Measurements from ENCODE around the gene NDUFS1. TPM values are rescaled to one million over a fixed set of nuclear protein-coding genes. Genes with fewer than 3 reads are reported as not detected.
"Not testable (repeated sequence)": the region's sequence is repeated elsewhere in the genome, so short reads cannot be mapped to it uniquely, and the experiment has no call there.

NDUFS1 gene
- total RNA-seq, 1 experiment from 2014 or later = 102 TPM

DNA sequence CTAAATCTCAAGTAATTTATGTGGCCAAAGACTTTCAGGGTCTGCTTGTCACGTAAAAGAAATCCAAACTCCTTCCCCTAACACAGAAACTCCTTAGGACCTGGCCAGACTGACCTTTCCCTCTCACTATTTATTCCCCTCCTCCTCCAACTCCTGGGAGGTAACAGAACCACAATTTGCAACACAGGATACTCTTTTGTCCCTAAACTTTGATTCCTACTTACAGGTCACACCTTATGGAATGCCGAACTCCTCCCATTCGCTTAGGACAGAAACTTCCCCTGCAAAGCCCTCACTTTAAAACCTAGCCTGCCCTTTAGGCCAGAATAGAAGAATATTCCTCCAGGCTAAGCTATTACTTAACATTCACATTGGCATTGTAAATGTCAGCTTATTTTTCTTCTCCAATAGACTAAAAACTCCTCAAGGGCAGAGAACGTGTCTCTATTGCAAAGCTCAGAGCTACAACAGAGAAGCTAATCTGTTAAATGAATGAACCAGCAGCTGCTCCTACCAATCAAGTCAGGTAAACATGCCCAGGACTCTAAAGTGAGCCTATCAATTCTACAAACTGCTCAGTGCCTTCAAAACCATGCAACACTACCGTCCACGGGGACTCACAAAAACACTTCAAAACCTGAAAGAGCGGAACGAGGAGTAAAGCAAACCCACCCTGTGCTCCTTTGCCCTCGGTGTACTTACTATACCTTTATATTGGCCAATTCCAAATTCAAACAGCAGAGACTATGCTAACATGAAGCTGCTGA is 79.4 kb downstream of the NDUFS1 start:
- Histone ChIP-seq H2BK20ac (ENCODE audit: low read depth, low read length, poor library complexity, severe bottlenecking) (no peak overlapping the region), H4K20me1 (ENCODE audit: control insufficient read depth, insufficient read depth, insufficient read length) (no peaks in the 10 kb centered on the region), H3K27me3 (ENCODE audit: insufficient read depth, low read length) (no peaks in the 10 kb centered on the region), H3K23me2 (ENCODE audit: insufficient read length, low read depth, low read length, poor library complexity, severe bottlenecking) (peaks cover 2% of the 10 kb centered on the region), H4K8ac (replicated peaks; ENCODE audit: insufficient read length, low read depth, low read length) (no peak overlapping the region), H2BK12ac (ENCODE audit: insufficient read length, low read depth, low read length) (peak overlapping the region; percentile 96), H2BK5ac (ENCODE audit: insufficient read length, low read length) (peak overlapping the region; percentile 96), H3K79me2 (ENCODE audit: insufficient read depth, low read length) (peaks cover 27% of the 10 kb centered on the region; the same call in 1 of the 2 replicates), H2BK15ac (ENCODE audit: low read depth, low read length) (no peak overlapping the region), H4K5ac (ENCODE audit: insufficient read length, low read depth, low read length) (peak overlapping the region; percentile 76), H3K23ac (ENCODE audit: insufficient read length, low read depth, low read length) (no peak overlapping the region), H3K4ac (ENCODE audit: low read depth, low read length) (no peak overlapping the region), H3K14ac (ENCODE audit: insufficient read depth, low read length) (peak overlapping the region; percentile 27; the same call in 1 of the 2 replicates), H3K79me1 (ENCODE audit: insufficient read depth, low read depth, low read length, poor library complexity, severe bottlenecking) (no peaks in the 10 kb centered on the region), H3K56ac (ENCODE audit: insufficient read length, low read depth, low read length) (no peak overlapping the region), H3K27ac (ENCODE audit: insufficient read length, low read depth, low read length) (peak overlapping the region; percentile 99), H2AFZ (ENCODE audit: low read length) (no peak overlapping the region), H3K4me2 (ENCODE audit: insufficient read depth, insufficient read length, low read length) (peak overlapping the region; percentile 76), H3K4me1 (ENCODE audit: insufficient read depth, low read length) (peaks cover 14% of the 10 kb centered on the region; the same call in 1 of the 2 replicates), H4K91ac (ENCODE audit: insufficient read length, low read depth, low read length) (peak overlapping the region; percentile 2), H2BK120ac (ENCODE audit: low read depth, low read length, poor library complexity, severe bottlenecking) (no peak overlapping the region), H3K9me3 (ENCODE audit: control insufficient read depth, low read depth, low read length) (no peaks in the 10 kb centered on the region), H3K9ac (ENCODE audit: extremely low read depth, insufficient read length, low read length) (peak overlapping the region; percentile 59), H3T11ph (ENCODE audit: low read length) (no peak overlapping the region), H3K18ac (ENCODE audit: insufficient read length, low read depth, low read length) (peak overlapping the region; percentile 66), H2AK5ac (ENCODE audit: insufficient read length, low read length) (peak overlapping the region; percentile 95)
- peak; percentile 71 for DNase-seq
- peaks cover 44 to 63% of the 10 kb centered on the region in 2 experiments for H3K4me1 Mint-ChIP-seq
- H3K4me3 Mint-ChIP-seq = peak overlapping the region; percentile 48 to 75
- H3K27me3 Mint-ChIP-seq (ENCODE audit: low read depth) = no peaks in the 10 kb centered on the region
- whole genome bisulfite sequencing (ENCODE audit: extremely low coverage, insufficient read length, low lambda C conversion rate) = no CpG with 5 or more reads among the region's 9 CpGs
- peak overlapping the region; percentile 95 to 100 (median 99) for H3K27ac Mint-ChIP-seq
- no peaks in the 10 kb centered on the region for H3K9me3 Mint-ChIP-seq
- TF ChIP-seq, protein P1, sequence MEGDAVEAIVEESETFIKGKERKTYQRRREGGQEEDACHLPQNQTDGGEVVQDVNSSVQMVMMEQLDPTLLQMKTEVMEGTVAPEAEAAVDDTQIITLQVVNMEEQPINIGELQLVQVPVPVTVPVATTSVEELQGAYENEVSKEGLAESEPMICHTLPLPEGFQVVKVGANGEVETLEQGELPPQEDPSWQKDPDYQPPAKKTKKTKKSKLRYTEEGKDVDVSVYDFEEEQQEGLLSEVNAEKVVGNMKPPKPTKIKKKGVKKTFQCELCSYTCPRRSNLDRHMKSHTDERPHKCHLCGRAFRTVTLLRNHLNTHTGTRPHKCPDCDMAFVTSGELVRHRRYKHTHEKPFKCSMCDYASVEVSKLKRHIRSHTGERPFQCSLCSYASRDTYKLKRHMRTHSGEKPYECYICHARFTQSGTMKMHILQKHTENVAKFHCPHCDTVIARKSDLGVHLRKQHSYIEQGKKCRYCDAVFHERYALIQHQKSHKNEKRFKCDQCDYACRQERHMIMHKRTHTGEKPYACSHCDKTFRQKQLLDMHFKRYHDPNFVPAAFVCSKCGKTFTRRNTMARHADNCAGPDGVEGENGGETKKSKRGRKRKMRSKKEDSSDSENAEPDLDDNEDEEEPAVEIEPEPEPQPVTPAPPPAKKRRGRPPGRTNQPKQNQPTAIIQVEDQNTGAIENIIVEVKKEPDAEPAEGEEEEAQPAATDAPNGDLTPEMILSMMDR (conservative IDR thresholded peaks at IDR 0.05) = no peak
- H3K36me3 Mint-ChIP-seq (ENCODE audit: insufficient read depth in 1 of 3, low read depth in 3 of 3) = no peaks in the 10 kb centered on the region; a peak in 2 of 7 replicates

DNA sequence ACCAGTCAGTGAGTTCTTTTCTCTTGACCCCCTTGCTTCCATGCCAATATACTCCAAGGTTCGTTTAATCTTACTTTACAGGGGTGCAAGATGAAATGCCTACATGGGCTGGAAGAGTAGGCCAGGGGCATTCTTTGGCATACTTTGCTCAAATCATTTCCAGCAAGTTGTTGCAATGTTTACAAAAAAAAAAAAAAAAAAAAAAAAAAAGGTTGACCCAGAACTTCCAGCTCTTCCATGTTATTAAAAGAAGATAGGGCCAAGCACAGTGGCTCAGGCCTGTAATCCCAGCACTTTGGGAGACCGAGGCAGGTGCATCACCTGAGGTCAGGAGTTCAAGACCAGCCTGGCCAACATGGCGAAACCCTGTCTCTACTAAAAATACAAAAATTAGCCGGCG is 81.4 kb downstream of the NDUFS1 start:
- not testable (repeated sequence) for H2BK15ac ChIP-seq (ENCODE audit: low read depth, low read length); H3K23me2 ChIP-seq (ENCODE audit: insufficient read length, low read depth, low read length, poor library complexity, severe bottlenecking); H3K23ac ChIP-seq (ENCODE audit: insufficient read length, low read depth, low read length); H3K4me3 Mint-ChIP-seq; H3K27me3 ChIP-seq (ENCODE audit: insufficient read depth, low read length); H2BK12ac ChIP-seq (ENCODE audit: insufficient read length, low read depth, low read length); H3K4ac ChIP-seq (ENCODE audit: low read depth, low read length); H2AFZ ChIP-seq (ENCODE audit: low read length); H3K4me2 ChIP-seq (ENCODE audit: insufficient read depth, insufficient read length, low read length); H2BK120ac ChIP-seq (ENCODE audit: low read depth, low read length, poor library complexity, severe bottlenecking); H3K9me3 ChIP-seq (ENCODE audit: control insufficient read depth, low read depth, low read length); H3K9ac ChIP-seq (ENCODE audit: extremely low read depth, insufficient read length, low read length); H4K5ac ChIP-seq (ENCODE audit: insufficient read length, low read depth, low read length); H3K9me3 Mint-ChIP-seq; H3K18ac ChIP-seq (ENCODE audit: insufficient read length, low read depth, low read length); DNase-seq; H3K27ac ChIP-seq (ENCODE audit: insufficient read length, low read depth, low read length); H4K8ac ChIP-seq (replicated peaks; ENCODE audit: insufficient read length, low read depth, low read length); H2BK5ac ChIP-seq (ENCODE audit: insufficient read length, low read length); H3T11ph ChIP-seq (ENCODE audit: low read length); H4K20me1 ChIP-seq (ENCODE audit: control insufficient read depth, insufficient read depth, insufficient read length); H3K56ac ChIP-seq (ENCODE audit: insufficient read length, low read depth, low read length); H3K79me1 ChIP-seq (ENCODE audit: insufficient read depth, low read depth, low read length, poor library complexity, severe bottlenecking); H2AK5ac ChIP-seq (ENCODE audit: insufficient read length, low read length); H3K14ac ChIP-seq (ENCODE audit: insufficient read depth, low read length); H3K27me3 Mint-ChIP-seq (ENCODE audit: low read depth); H4K91ac ChIP-seq (ENCODE audit: insufficient read length, low read depth, low read length); H2BK20ac ChIP-seq (ENCODE audit: low read depth, low read length, poor library complexity, severe bottlenecking)
- H3K36me3 Mint-ChIP-seq (ENCODE audit: insufficient read depth in 1 of 3, low read depth in 3 of 3) = peaks cover 0 to 13% (median 5%) of the 10 kb centered on the region in 3 experiments; a peak in 4 of 7 replicates
- WGBS (ENCODE audit: extremely low coverage, insufficient read length, low lambda C conversion rate) = no CpG with 5 or more reads among the region's 5 CpGs
- Histone ChIP-seq H3K79me2 (ENCODE audit: insufficient read depth, low read length) (peaks cover 35% of the 10 kb centered on the region; the same call in 1 of the 2 replicates), H3K4me1 (ENCODE audit: insufficient read depth, low read length) (peaks cover 14% of the 10 kb centered on the region; the same call in 1 of the 2 replicates)
- peak overlapping the region; percentile 24 to 92 (median 48); a peak in 6 of 7 replicates for H3K27ac Mint-ChIP-seq
- H3K4me1 Mint-ChIP-seq = peaks cover 43 to 56% of the 10 kb centered on the region in 2 experiments
